AG04450 (cell line): ENCODE results near the gene ZFR2. TPM values are rescaled to one million over a fixed set of nuclear protein-coding genes. Genes with fewer than 3 reads are reported as not detected.

ENCODE experiments used
- CTCF ChIA-PET: fragments of 300-600, 350-600 bp; formaldehyde crosslinking; extraction: SDS; loops from one replicate; lab custom pipeline; 2022; ENCODE audit warnings: antibody characterized with exemption, inconsistent platforms; lab: Charles Lee
- POLR2A ChIA-PET: fragments of 350-600 bp; formaldehyde crosslinking; extraction: SDS; loops from one replicate; lab custom pipeline; 2021; ENCODE audit warnings: antibody characterized with exemption, inconsistent platforms; lab: Yijun Ruan, JAX
- DNase-seq: peaks from one replicate; pipeline ENCODE4 v3.0.0-alpha.2; 2011; ENCODE audit warnings: low read depth, low spot score
- H3K27ac ChIP-seq: one replicate; pipeline ENCODE4 v1.5.1; 2012; ENCODE audit warnings: low read depth, low read length, control low read depth
- H3K27me3 ChIP-seq: one replicate; pipeline ENCODE4 v1.6.0; 2012; ENCODE audit warnings: low read length; ENCODE audit not compliant: control insufficient read depth, insufficient read depth
- H3K4me3 ChIP-seq: 2 replicates; pipeline ENCODE4 v1.5.1; 2011; ENCODE audit warnings: mild to moderate bottlenecking, low read depth, low read length, control low read depth
- H3K9me3 ChIP-seq: 2 replicates; pipeline ENCODE4 v1.5.1; 2012; ENCODE audit warnings: low read length; ENCODE audit not compliant: control insufficient read depth, insufficient read depth
- polyA plus RNA-seq: library from polyadenylated mRNA; depleted of rRNA; stranded (reverse); fragments of >200 nt; gene quantifications from 2 replicates; pipeline ENCODE4 v1.2.3, GENCODE V29; 2011
- TF ChIP-seq, protein P1 (sequence below): IDR thresholded peaks from 2 replicates; pipeline ENCODE4 v1.5.1; 2011; ENCODE audit warnings: low read depth, low read length, control low read depth, inconsistent platforms

The ZFR2 gene
- polyA plus RNA-seq, 1 experiment = not detected

DNA sequence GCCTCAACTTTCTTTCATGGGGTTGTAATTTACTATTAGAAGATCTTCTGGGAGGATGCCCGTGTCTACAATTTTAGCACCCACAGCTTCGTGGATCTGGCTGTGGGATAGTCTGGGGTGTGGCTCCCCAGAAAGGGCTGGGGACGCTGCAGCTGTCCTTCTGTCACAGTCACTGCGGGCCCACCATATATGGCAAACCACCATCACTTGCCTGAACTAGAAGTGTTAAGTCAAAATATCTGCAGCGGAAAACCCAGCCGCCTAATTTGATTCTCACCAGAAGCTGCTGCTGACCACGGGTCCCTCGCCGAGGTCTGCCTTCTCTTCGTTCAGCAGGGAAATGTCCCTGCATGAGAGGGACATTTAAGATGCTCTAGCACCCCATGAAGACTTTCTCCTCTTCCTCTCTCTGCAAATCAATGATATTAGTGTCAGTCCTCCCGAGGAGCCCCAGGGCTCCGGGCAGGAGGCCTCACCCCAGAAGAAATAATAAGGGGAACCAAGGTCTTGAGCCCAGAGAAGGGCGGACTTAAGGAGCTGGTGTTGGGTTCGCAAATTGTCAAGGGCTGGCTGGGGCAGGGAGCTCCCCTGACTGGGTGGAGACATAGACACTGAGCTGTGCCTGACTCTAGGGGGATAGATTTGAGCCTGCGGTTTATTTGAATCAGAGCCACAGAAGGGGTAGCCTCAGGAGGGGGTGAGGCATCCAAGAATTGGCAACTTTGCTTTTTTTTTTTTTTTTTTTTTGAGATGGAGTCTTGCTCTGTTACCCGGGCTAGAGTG, 79.7 kb downstream of the ZFR2 start:
- Histone ChIP-seq H3K9me3 (no peaks in the 10 kb centered on the region; the same call in none of the 2 replicates), H3K27me3 (peaks cover 25% of the 10 kb centered on the region), H3K4me3 (no peak overlapping the region), H3K27ac (no peak overlapping the region)
- no peak for DNase-seq
- TF ChIP-seq, protein P1, sequence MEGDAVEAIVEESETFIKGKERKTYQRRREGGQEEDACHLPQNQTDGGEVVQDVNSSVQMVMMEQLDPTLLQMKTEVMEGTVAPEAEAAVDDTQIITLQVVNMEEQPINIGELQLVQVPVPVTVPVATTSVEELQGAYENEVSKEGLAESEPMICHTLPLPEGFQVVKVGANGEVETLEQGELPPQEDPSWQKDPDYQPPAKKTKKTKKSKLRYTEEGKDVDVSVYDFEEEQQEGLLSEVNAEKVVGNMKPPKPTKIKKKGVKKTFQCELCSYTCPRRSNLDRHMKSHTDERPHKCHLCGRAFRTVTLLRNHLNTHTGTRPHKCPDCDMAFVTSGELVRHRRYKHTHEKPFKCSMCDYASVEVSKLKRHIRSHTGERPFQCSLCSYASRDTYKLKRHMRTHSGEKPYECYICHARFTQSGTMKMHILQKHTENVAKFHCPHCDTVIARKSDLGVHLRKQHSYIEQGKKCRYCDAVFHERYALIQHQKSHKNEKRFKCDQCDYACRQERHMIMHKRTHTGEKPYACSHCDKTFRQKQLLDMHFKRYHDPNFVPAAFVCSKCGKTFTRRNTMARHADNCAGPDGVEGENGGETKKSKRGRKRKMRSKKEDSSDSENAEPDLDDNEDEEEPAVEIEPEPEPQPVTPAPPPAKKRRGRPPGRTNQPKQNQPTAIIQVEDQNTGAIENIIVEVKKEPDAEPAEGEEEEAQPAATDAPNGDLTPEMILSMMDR = no peak
- ChIA-PET POLR2A (no interaction called here), CTCF (no interaction called here)

GRCh38 chr19:3785938-3786824, 82.7 kb downstream of the ZFR2 start, which contains the start of gene MATK:
TSS of gene MATK (minus strand) at chr19:3786381. CDS start at chr19:3785135, 1,246 bp downstream.
- H3K4me3 ChIP-seq = no peak within 1 kb of the TSS
- POLR2A ChIA-PET = no interaction called here
- TF ChIP-seq, protein P1 = no peak
- peaks cover 28% of the 10 kb centered on the region for H3K27me3 ChIP-seq
- H3K27ac ChIP-seq = no peak within 1 kb of the TSS
- no peak for DNase-seq
- peaks cover 19% of the 10 kb centered on the region for H3K9me3 ChIP-seq
- CTCF ChIA-PET = interaction anchor here (0.7 kb wide), 1 partner anchor 9 kb away, joined by 3 read pairs; no protein-coding TSS in a partner anchor

GRCh38 chr19:3785451-3785937, 83.3 kb downstream of the ZFR2 start:
- Histone ChIP-seq H3K9me3 (peaks cover 25% of the 10 kb centered on the region), H3K4me3 (no peak overlapping the region), H3K27me3 (peaks cover 23% of the 10 kb centered on the region), H3K27ac (no peak overlapping the region)
- TF ChIP-seq, protein P1 = no peak
- ChIA-PET POLR2A (no interaction called here), CTCF (no interaction called here)
- no peak for DNase-seq

- TF ChIP-seq, protein P1 = no peak
- CTCF ChIA-PET = no interaction called here
- DNase-seq = no peak
These were observed 84.0 kb downstream of the ZFR2 start for GRCh38 chr19:3784607-3785450.

More at GRCh38 chr19:3784607-3785450, 84.0 kb downstream of the ZFR2 start:
- no peak overlapping the region for H3K4me3 ChIP-seq
- no peak overlapping the region for H3K27ac ChIP-seq
- peaks cover 25% of the 10 kb centered on the region for H3K9me3 ChIP-seq
- H3K27me3 ChIP-seq = peaks cover 18% of the 10 kb centered on the region
- POLR2A ChIA-PET = no interaction called here
